OCI-LY1 (cell line): ENCODE measurements around the gene ATP6V1A.

ENCODE experiments used
- H2AFZ ChIP-seq: fragments of 200-600 bp; sonication (generic), shearing (Covaris generic); 2 replicates; pipeline ENCODE4 v1.6.0; 2014; ENCODE audit warnings: antibody characterized with exemption, mild to moderate bottlenecking, low read length
- H3F3A ChIP-seq: fragments of 200-600 bp; sonication (generic), shearing (Covaris generic); 2 replicates; pipeline ENCODE4 v1.6.0; 2014; ENCODE audit warnings: mild to moderate bottlenecking, antibody characterized with exemption, low read length, moderate library complexity; ENCODE audit not compliant: insufficient read depth
- H3K27ac ChIP-seq: fragments of 200-600 bp; sonication (generic); 2 replicates; pipeline ENCODE4 v1.5.1; 2014; ENCODE audit warnings: low read length, mixed run types, mild to moderate bottlenecking, low read depth; ENCODE audit not compliant: poor library complexity, severe bottlenecking
- H3K27me3 ChIP-seq: fragments of 200-600 bp; sonication (generic); 2 replicates; pipeline ENCODE4 v1.6.0; 2014; ENCODE audit warnings: antibody characterized with exemption, mild to moderate bottlenecking, low read length, moderate library complexity; ENCODE audit not compliant: insufficient read depth
- H3K36me3 ChIP-seq: fragments of 200-600 bp; sonication (generic); 2 replicates; pipeline ENCODE4 v1.6.1; 2014; ENCODE audit warnings: mild to moderate bottlenecking, antibody characterized with exemption, low read length, moderate library complexity, mixed read lengths; ENCODE audit not compliant: insufficient read depth
- H3K4me1 ChIP-seq: fragments of 200-600 bp; sonication (generic); 2 replicates; pipeline ENCODE4 v1.5.1; 2014; ENCODE audit warnings: mild to moderate bottlenecking, low read length, moderate library complexity; ENCODE audit not compliant: insufficient read depth, severe bottlenecking
- H3K4me2 ChIP-seq: fragments of 200-600 bp; sonication (generic), shearing (Covaris generic); 2 replicates; pipeline ENCODE4 v1.6.1; 2014; ENCODE audit warnings: low read length
- H3K4me3 ChIP-seq: fragments of 200-600 bp; sonication (generic); 2 replicates; pipeline ENCODE4 v1.5.1; 2014; ENCODE audit warnings: low read length, low read depth, mild to moderate bottlenecking, mixed read lengths; ENCODE audit not compliant: poor library complexity, severe bottlenecking
- H3K79me2 ChIP-seq: fragments of 200-600 bp; shearing (Covaris generic); 2 replicates; pipeline ENCODE4 v1.6.1; 2016; ENCODE audit warnings: mixed run types, low read length, mixed read lengths; ENCODE audit not compliant: insufficient read depth
- H3K9ac ChIP-seq: fragments of 200-600 bp; sonication (generic), shearing (Covaris generic); 2 replicates; pipeline ENCODE4 v1.6.1; 2014; ENCODE audit warnings: mild to moderate bottlenecking, low read length, mixed read lengths
- H3K9me2 ChIP-seq: fragments of 200-600 bp; sonication (generic), shearing (Covaris generic); 2 replicates; pipeline ENCODE4 v1.6.1; 2014; ENCODE audit warnings: low read depth, mild to moderate bottlenecking, low read length, mixed read lengths
- H3K9me3 ChIP-seq: fragments of 200-600 bp; shearing (Covaris generic); 2 replicates; pipeline ENCODE4 v1.6.1; 2014; ENCODE audit warnings: low read length, mixed read lengths
- H4K20me1 ChIP-seq: fragments of 200-600 bp; sonication (generic), shearing (Covaris generic); 2 replicates; pipeline ENCODE4 v1.6.0; 2016; ENCODE audit warnings: mild to moderate bottlenecking, low read length; ENCODE audit not compliant: insufficient read depth
- EZH2 ChIP-seq: fragments of 200-600 bp; sonication (generic), shearing (Covaris generic); IDR thresholded peaks from 2 replicates; pipeline ENCODE4 v1.8.0; 2017; ENCODE audit warnings: borderline replicate concordance, mixed run types, mild to moderate bottlenecking, antibody characterized with exemption, low read length, moderate library complexity, mixed read lengths
- TF ChIP-seq, protein P1 (sequence below): fragments of 200-600 bp; sonication (generic), shearing (Covaris generic); IDR thresholded peaks from 2 replicates; pipeline ENCODE4 v1.5.1; 2017; ENCODE audit warnings: mild to moderate bottlenecking, antibody characterized with exemption, low read length, moderate library complexity, mixed read lengths

The ATP6V1A gene

GRCh38 chr3:113838631-113839209 lies 91.9 kb downstream of the ATP6V1A start, which contains the start of gene GRAMD1C:
Gene GRAMD1C, plus strand, starts transcription at chr3:113838788. Its CDS starts 122 bp downstream, at chr3:113838910.
- Histone ChIP-seq H3K9ac (peak within 1 kb of the TSS; percentile 81), H4K20me1 (no peaks in the 10 kb centered on the region), H3K27me3 (no peaks in the 10 kb centered on the region), H3K4me3 (peak within 1 kb of the TSS; percentile 80), H3K9me3 (no peaks in the 10 kb centered on the region), H3K9me2 (no peaks in the 10 kb centered on the region), H3K27ac (peak within 1 kb of the TSS; percentile 39), H3F3A (no peaks in the 10 kb centered on the region), H2AFZ (peak within 1 kb of the TSS; percentile 38; the same call in 1 of the 2 replicates), H3K4me2 (peak within 1 kb of the TSS; percentile 76), H3K36me3 (no peaks in the 10 kb centered on the region), H3K4me1 (peaks cover 44% of the 10 kb centered on the region), H3K79me2 (no peaks in the 10 kb centered on the region; the same call in 1 of the 2 replicates)
- TF ChIP-seq EZH2 = no peak
- TF ChIP-seq, protein P1, sequence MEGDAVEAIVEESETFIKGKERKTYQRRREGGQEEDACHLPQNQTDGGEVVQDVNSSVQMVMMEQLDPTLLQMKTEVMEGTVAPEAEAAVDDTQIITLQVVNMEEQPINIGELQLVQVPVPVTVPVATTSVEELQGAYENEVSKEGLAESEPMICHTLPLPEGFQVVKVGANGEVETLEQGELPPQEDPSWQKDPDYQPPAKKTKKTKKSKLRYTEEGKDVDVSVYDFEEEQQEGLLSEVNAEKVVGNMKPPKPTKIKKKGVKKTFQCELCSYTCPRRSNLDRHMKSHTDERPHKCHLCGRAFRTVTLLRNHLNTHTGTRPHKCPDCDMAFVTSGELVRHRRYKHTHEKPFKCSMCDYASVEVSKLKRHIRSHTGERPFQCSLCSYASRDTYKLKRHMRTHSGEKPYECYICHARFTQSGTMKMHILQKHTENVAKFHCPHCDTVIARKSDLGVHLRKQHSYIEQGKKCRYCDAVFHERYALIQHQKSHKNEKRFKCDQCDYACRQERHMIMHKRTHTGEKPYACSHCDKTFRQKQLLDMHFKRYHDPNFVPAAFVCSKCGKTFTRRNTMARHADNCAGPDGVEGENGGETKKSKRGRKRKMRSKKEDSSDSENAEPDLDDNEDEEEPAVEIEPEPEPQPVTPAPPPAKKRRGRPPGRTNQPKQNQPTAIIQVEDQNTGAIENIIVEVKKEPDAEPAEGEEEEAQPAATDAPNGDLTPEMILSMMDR = peak; percentile 86

DNA sequence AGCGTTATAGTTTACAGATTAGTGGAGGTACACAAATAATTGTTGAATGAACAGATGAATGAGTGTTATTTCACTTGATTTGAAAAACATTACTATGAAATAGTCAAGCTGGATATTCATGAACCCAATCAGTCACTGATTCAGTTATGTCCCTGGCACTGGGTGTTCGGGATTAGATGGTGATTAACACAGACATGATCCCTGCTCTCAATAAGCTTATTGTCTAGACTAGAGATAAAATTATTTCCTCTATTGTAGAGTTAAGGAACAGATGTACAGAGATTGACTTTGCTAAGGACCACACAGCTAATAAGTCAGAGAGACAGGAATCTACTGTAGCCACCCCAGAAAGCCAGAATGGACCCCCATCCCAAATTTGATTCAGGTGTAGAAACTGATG lies 92.7 kb downstream of the ATP6V1A start:
- H2AFZ ChIP-seq = peak overlapping the region; percentile 38; the same call in 1 of the 2 replicates

GRCh38 chr3:113844622-113845222 lies 97.9 kb downstream of the ATP6V1A start:
- H3K4me1 ChIP-seq = peaks cover 27% of the 10 kb centered on the region
- no peak overlapping the region for H2AFZ ChIP-seq
- no peak overlapping the region for H3K4me2 ChIP-seq
- no peaks in the 10 kb centered on the region for H3F3A ChIP-seq
- H3K9ac ChIP-seq = no peak overlapping the region
- no peaks in the 10 kb centered on the region; the same call in 1 of the 2 replicates for H3K79me2 ChIP-seq
- H3K4me3 ChIP-seq = no peak overlapping the region
- TF ChIP-seq, protein P1 = peak; percentile 70
- no peak for TF ChIP-seq EZH2
- H3K27ac ChIP-seq = no peak overlapping the region
- H3K36me3 ChIP-seq = peaks cover 8% of the 10 kb centered on the region; the same call in 1 of the 2 replicates
- no peaks in the 10 kb centered on the region for H3K27me3 ChIP-seq
- no peaks in the 10 kb centered on the region for H3K9me3 ChIP-seq
- H3K9me2 ChIP-seq = no peaks in the 10 kb centered on the region
- no peaks in the 10 kb centered on the region for H4K20me1 ChIP-seq

More for the DNA sequence above, 92.7 kb downstream of the ATP6V1A start:
- H3K9me2 ChIP-seq = no peaks in the 10 kb centered on the region
- peaks cover 42% of the 10 kb centered on the region for H3K4me1 ChIP-seq
- no peaks in the 10 kb centered on the region for H3K36me3 ChIP-seq
- no peaks in the 10 kb centered on the region for H4K20me1 ChIP-seq
- H3K27me3 ChIP-seq = no peaks in the 10 kb centered on the region
- H3K79me2 ChIP-seq = no peaks in the 10 kb centered on the region; the same call in 1 of the 2 replicates
- peak overlapping the region; percentile 76 for H3K4me2 ChIP-seq
- peak overlapping the region; percentile 81 for H3K9ac ChIP-seq
- H3K4me3 ChIP-seq = peak overlapping the region; percentile 80
- no peak for TF ChIP-seq EZH2
- TF ChIP-seq, protein P1 = no peak
- H3F3A ChIP-seq = no peaks in the 10 kb centered on the region
- H3K9me3 ChIP-seq = no peaks in the 10 kb centered on the region
- peak overlapping the region; percentile 39 for H3K27ac ChIP-seq
